Spleen (tissue), 11 donors: ENCODE data around the gene CMIP. TPM values are rescaled to one million over a fixed set of nuclear protein-coding genes. Genes with fewer than 3 reads are reported as not detected.

Source experiments
- DNase-seq: peaks from one replicate; pipeline ENCODE4 v3.0.0-alpha.2; 2020
- H3K27ac ChIP-seq, 8 donors: fragments of 200-600 bp; sonication (generic) in 7 of 8; 1 replicate in 4 of 8; 2 replicates in 4 of 8; pipeline versions ENCODE4 v1.5.0 to v1.8.0; 2016 to 2021; ENCODE audit warnings: inconsistent platforms in 4 of 8, mild to moderate bottlenecking in 4 of 8, moderate library complexity in 1 of 8
- H3K27me3 ChIP-seq, 7 donors: fragments of 200-600 bp; sonication (generic) in 6 of 7; replicated peaks in 1 of 7; 1 replicate in 4 of 7; 2 replicates in 3 of 7; pipeline versions ENCODE4 v1.5.0 to v1.8.0; 2016 to 2021; ENCODE audit warnings: inconsistent platforms in 3 of 7, mild to moderate bottlenecking in 1 of 7
- H3K36me3 ChIP-seq, 6 donors: fragments of 200-600 bp; sonication (generic) in 5 of 6; 1 replicate in 4 of 6; 2 replicates in 2 of 6; pipeline versions ENCODE4 v1.5.0 to v1.8.0; 2016 to 2021; ENCODE audit warnings: inconsistent platforms in 2 of 6
- H3K4me1 ChIP-seq, 6 donors: fragments of 200-600 bp; sonication (generic) in 5 of 6; 1 replicate in 3 of 6; 2 replicates in 3 of 6; pipeline versions ENCODE4 v1.5.0 to v1.8.0; 2016 to 2021; ENCODE audit warnings: inconsistent platforms in 3 of 6
- H3K4me3 ChIP-seq, 8 donors: fragments of 200-600 bp; sonication (generic) in 7 of 8; 1 replicate in 4 of 8; 2 replicates in 4 of 8; pipeline versions ENCODE4 v1.5.0 to v1.8.0; 2016 to 2021; ENCODE audit warnings: inconsistent platforms in 4 of 8, mild to moderate bottlenecking in 4 of 8, moderate library complexity in 2 of 8
- H3K9me3 ChIP-seq, 8 donors: fragments of 200-600 bp; sonication (generic) in 7 of 8; 1 replicate in 4 of 8; 2 replicates in 4 of 8; pipeline versions ENCODE4 v1.5.0 to v1.8.0; 2016 to 2021; ENCODE audit warnings: inconsistent platforms in 4 of 8
- CTCF ChIP-seq, 11 experiments: fragments of 200-600 bp in 7 of 11; fragments of 450-650 bp in 4 of 11; sonication (generic) in 4 of 11; IDR thresholded peaks in 8 of 11; conservative IDR thresholded peaks in 3 of 11; 1 replicate in 7 of 11; 2 replicates in 4 of 11; pipeline versions ENCODE4 v1.4.0 to v1.8.0; 2016 to 2021; ENCODE audit warnings: antibody characterized with exemption in 11 of 11, inconsistent platforms in 4 of 11, mild to moderate bottlenecking in 1 of 11
- POLR2A ChIP-seq, 3 donors: fragments of 450-650 bp; IDR thresholded peaks; one replicate each; pipeline ENCODE4 v1.5.1; 2017; ENCODE audit warnings: antibody characterized with exemption in 3 of 3, mild to moderate bottlenecking in 1 of 3
- POLR2AphosphoS5 ChIP-seq, 3 donors: sonication (generic); formaldehyde crosslinking; IDR thresholded peaks; one replicate each; pipeline ENCODE4 v1.5.1; 2017; ENCODE audit warnings: antibody characterized with exemption in 3 of 3
- WGBS, 5 donors: extraction: QIAGEN DNeasy Blood & Tissue Kit in 3 of 5; methylation state at CpG; one replicate each; pipeline versions ENCODE4 v1.1.5 to v1.1.7; 2013 to 2018; 5-methylcytosine and 5-hydroxymethylcytosine counted together
- intact Hi-C: fragments of 100-400 bp; cut with DNase I; formaldehyde crosslinking; loops from one replicate; pipeline ENCODE4 v1.15.0; 2023; ENCODE audit warnings: low total_unique reads
- polyA plus RNA-seq, 3 donors: library from polyadenylated mRNA; stranded (reverse); fragments of 200-250 nt; gene quantifications; one replicate each; pipeline ENCODE4 v1.2.1, GENCODE V29; 2013
- total RNA-seq, 7 donors: library from RNA; depleted of rRNA in 3 of 7; stranded (reverse); fragments of >200 nt in 3 of 7; fragmentation: NEBNext Ultra II Directional in 4 of 7; extraction: Animal tissue kit (Norgen Biotek cat#: 25700) in 4 of 7; gene quantifications; one replicate each; pipeline versions ENCODE4 v1.1.0 to v1.2.1, GENCODE V29; 2016 to 2021
- donor health status: healthy with polysubstance abuse.
- donor health status: DM: no; HTN: no; CAD: no; lungs with moderate emphysema.
- donor health status: DM: no; HTN: no; CAD: no.
- donor health status: Bipolar disorder and iron deficiency.
- donor health status: healthy.
- donor health status: DM: no; HTN: no; CAD: no.
- donor health status: DM: yes; HTN: yes; CAD: no.

The CMIP gene
- total and polyA plus RNA-seq, 10 donors: 6.0 to 107 (median 63.6) TPM

DNA sequence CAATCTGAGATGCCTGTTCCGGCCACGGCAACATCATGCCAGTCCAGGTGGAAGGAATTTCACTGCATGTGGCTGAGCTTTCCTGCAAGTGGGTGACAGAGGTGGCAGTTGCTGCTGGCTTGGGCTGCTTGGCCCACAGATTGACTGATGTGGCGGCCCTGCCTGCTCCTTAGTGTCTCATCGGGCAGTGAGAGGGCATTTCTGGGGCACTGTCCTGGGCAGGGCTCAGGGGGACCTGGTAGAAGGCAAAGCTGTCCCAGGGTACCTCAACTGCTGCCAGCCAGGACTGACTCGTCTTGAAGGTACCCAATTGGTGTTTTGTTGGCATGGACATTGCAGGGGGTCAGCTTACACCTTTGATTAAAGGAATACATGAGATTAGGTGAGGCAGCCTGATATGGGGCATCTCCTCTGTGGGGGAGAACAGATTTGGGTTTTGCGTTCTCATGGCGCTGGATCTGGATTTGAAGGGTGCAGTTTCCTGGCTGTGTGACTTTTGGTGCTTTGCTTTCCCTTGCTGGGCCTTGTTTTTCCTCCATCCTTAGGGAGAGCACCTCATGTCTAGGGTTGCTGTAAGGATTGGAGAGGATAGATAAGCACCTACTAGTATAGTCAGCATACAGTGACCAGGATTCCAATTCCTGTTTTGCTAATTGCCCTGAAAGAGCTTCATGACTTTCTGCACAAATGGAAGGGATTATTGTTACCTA is 5.4 kb downstream of the CMIP start:
- Histone ChIP-seq H3K27me3 (no peaks in the 10 kb centered on the region), H3K36me3 (peaks cover 0 to 5% (median 0%) of the 10 kb centered on the region in 6 donors), H3K4me1 (peaks cover 35 to 98% (median 77%) of the 10 kb centered on the region in 6 donors), H3K4me3 (no peak overlapping the region), H3K27ac (peak overlapping the region in 2 of 8 donors; percentile 23 to 53), H3K9me3 (peaks cover 0 to 8% (median 0%) of the 10 kb centered on the region in 8 donors)
- DNase-seq: no peak
- intact Hi-C loops: loop anchor here (10.0 kb wide), 1 partner anchor 165 kb away; no protein-coding TSS in a partner anchor
- TF ChIP-seq POLR2AphosphoS5 (IDR thresholded peaks at IDR 0.05): no peak
- no peak for TF ChIP-seq CTCF (IDR thresholded peaks at IDR 0.05 in 8 of 11, conservative IDR thresholded peaks at IDR 0.05 in 3 of 11)
- WGBS, 5 donors: 91 to 95% (median 94%) methylated on average over 5 to 7 of the region's 7 CpGs

DNA sequence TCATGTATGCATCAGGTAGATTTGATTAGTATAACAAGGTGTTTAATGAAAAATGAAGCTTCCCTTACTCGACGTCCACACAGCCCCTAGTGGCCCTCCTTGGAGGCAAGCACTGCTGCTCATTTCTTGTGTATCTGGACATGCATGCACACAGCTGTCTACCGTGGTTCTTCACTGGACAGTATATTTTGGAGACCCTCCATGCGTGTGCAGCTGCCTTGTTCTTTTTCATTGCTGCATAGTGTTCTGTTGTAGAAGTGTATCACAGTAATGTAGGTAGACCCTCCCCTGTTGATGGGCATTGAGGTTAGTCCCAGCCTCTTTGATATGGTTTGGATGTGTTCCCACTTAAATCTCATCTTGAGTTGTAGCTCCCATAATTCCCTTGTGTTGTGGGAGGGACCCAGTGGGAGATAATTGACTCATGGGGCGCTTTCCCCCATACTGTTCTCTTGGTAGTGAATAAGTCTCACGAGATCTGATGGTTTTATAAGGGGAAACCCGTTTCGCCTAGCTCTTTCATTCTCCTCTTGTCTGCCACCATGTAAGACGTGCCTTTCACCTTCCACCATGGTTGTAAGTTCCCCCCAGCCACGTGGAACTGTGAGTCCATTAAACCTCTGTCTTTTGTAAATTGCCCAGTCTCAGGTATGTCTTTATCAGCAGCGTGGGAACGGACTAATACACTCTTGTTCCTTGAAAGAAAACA is 6.3 kb downstream of the CMIP start:
- TF ChIP-seq CTCF (IDR thresholded peaks at IDR 0.05 in 8 of 11, conservative IDR thresholded peaks at IDR 0.05 in 3 of 11) (no peak), POLR2AphosphoS5 (IDR thresholded peaks at IDR 0.05) (no peak), POLR2A (IDR thresholded peaks at IDR 0.05) (no peak)
- peaks cover 0 to 8% (median 0%) of the 10 kb centered on the region in 8 donors for H3K9me3 ChIP-seq
- H3K36me3 ChIP-seq: peaks cover 0 to 11% (median 0%) of the 10 kb centered on the region in 6 donors
- no peak overlapping the region for H3K4me3 ChIP-seq
- no peaks in the 10 kb centered on the region for H3K27me3 ChIP-seq
- intact Hi-C loops: no loop called here
- 88 to 91% (median 89%) methylated on average over 12 of the region's 12 CpGs for whole genome bisulfite sequencing, 5 donors
- H3K27ac ChIP-seq: peak overlapping the region in 4 of 8 donors; percentile 52 to 78 (median 70)
- peaks cover 35 to 100% (median 85%) of the 10 kb centered on the region in 6 donors for H3K4me1 ChIP-seq
- no peak for DNase-seq

GRCh38 chr16:81451753-81452680 is 7.4 kb downstream of the CMIP start:
- H3K4me3 ChIP-seq: peak overlapping the region in 1 of 8 donors; percentile 4
- H3K36me3 ChIP-seq: peaks cover 0 to 22% (median 0%) of the 10 kb centered on the region in 6 donors
- no peaks in the 10 kb centered on the region for H3K27me3 ChIP-seq
- intact Hi-C loops: no loop called here
- no peak for TF ChIP-seq CTCF (IDR thresholded peaks at IDR 0.05 in 8 of 11, conservative IDR thresholded peaks at IDR 0.05 in 3 of 11)
- peak in 2 of 3 donors; percentile 45 to 76 for TF ChIP-seq POLR2AphosphoS5 (IDR thresholded peaks at IDR 0.05)
- no peak for DNase-seq
- peaks cover 0 to 8% (median 0%) of the 10 kb centered on the region in 8 donors for H3K9me3 ChIP-seq
- H3K27ac ChIP-seq: peak overlapping the region; percentile 36 to 78 (median 58)
- H3K4me1 ChIP-seq: peaks cover 40 to 100% (median 88%) of the 10 kb centered on the region in 6 donors
- WGBS, 5 donors: 44 to 59% (median 51%) methylated on average over 20 of the region's 20 CpGs
